ENCODE data around the gene ATP12A.
"Not testable (repeated sequence)": the region's sequence is repeated elsewhere in the genome, so short reads cannot be mapped to it uniquely, and the experiment has no call there.

- not testable (repeated sequence) for TF ChIP-seq CTCF (conservative IDR thresholded peaks at IDR 0.05 in 1 of 2, IDR thresholded peaks at IDR 0.05 in 1 of 2; ENCODE audit: low read depth in 1 of 2, low read length in 2 of 2); EZH2 (IDR thresholded peaks at IDR 0.05; ENCODE audit: low read length, missing control alignments)
Observed at GRCh38 chr13:24730873-24731567, 50.8 kb downstream of the ATP12A start.

Measured in fibroblast of lung (primary cell).